ENCODE measurements around the gene UBN2.

DNA sequence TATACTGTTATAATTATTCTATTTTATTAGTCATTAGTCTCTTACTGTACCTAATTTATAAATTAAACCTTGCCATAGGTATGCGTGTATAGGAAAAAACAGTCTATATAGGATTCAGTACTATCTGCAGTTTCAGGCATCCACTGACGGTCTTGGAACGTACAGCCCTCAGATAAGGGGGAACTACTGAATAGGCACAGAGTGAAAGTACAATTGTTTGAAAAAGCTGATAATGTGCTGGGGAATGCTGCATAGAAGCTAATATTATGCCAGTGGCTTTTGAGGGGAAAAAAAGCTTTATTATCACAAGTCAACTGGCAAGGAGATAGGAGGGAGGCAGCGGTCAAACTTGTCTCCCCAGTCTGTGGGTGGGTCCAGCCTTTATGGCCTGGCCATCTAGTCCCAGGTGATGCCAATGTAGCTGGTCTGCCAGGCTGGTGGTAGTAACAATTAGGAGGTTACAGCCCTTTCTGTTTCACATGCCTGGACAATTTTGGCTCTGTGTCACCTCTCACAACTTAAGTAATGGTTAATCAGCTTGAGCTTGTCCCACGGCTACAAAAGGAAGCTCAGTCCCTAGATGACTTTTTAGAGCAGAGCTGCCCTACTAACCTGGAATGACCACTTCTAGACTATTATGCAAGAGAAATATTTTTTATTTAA is 101.8 kb downstream of the UBN2 start:
- TF ChIP-seq EZH2 (IDR thresholded peaks at IDR 0.05), result no peak
- TF ChIP-seq POLR2AphosphoS5 (IDR thresholded peaks at IDR 0.05; ENCODE audit: borderline replicate concordance, low read depth, low read length), result no peak
- no peak for TF ChIP-seq FOXP2 (optimal IDR thresholded peaks at IDR 0.05; ENCODE audit: control extremely low read depth, extremely low read length, insufficient read depth)

Measured in SK-N-MC (cell line).